ENCODE results near the gene DOC2A. TPM values are rescaled to one million over a fixed set of nuclear protein-coding genes. Genes with fewer than 3 reads are reported as not detected.

DOC2A gene
- polyA plus RNA-seq, 1 donor from 2014 or later, result 7.3 TPM

DNA sequence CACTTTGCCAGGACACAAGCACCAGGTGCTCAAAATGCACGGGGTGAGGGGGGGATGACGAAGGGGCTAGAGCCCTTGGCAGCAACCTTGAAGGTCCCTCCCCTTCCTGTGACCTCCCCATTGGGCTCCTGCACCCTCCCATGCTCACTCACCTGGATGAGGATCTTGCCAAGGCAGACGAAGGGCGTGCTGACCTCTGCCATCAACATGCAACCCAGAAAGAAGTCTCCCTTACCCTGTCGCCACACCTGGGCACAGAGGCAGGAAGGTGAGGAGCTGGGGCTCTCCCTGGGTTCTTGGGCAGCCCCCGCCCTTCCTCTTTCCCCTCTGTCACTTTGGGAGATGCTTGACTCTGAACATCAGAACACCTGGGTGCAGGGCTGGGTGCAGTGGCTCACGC is 14.7 kb upstream of the DOC2A start:
- no peaks in the 10 kb centered on the region for H4K20me1 ChIP-seq (ENCODE audit: insufficient read depth)
- H3K79me2 ChIP-seq (replicated peaks; ENCODE audit: insufficient read depth, low read length), result no peaks in the 10 kb centered on the region
- no peak overlapping the region for H3K9ac ChIP-seq (ENCODE audit: low read length)
- no peaks in the 10 kb centered on the region for H3K9me3 ChIP-seq (ENCODE audit: low read length)
- H2AFZ ChIP-seq (ENCODE audit: low read depth, low read length), result no peak overlapping the region
- H3K36me3 ChIP-seq (ENCODE audit: insufficient read depth, low read length), result no peaks in the 10 kb centered on the region
- no peaks in the 10 kb centered on the region for H3K27me3 ChIP-seq (ENCODE audit: insufficient read depth, low read depth, low read length)
- no peak overlapping the region for H3K4me2 ChIP-seq (ENCODE audit: low read length)
- H3K27ac ChIP-seq (ENCODE audit: low read length), result no peak overlapping the region
- TF ChIP-seq POLR2AphosphoS5 (IDR thresholded peaks at IDR 0.05) (no peak), MXI1 (conservative IDR thresholded peaks at IDR 0.05; ENCODE audit: poor library complexity, severe bottlenecking) (no peak), EZH2 (IDR thresholded peaks at IDR 0.05; ENCODE audit: borderline replicate concordance, insufficient read depth, low read length, poor library complexity, severe bottlenecking) (no peak), EP300 (conservative IDR thresholded peaks at IDR 0.05; ENCODE audit: poor library complexity, severe bottlenecking) (no peak), REST (IDR thresholded peaks at IDR 0.05; ENCODE audit: borderline replicate concordance) (no peak), TAF1 (IDR thresholded peaks at IDR 0.05; ENCODE audit: low read depth) (no peak), RAD21 (conservative IDR thresholded peaks at IDR 0.05) (no peak), SMC3 (conservative IDR thresholded peaks at IDR 0.05; ENCODE audit: poor library complexity) (no peak)
- TF ChIP-seq, protein P1, sequence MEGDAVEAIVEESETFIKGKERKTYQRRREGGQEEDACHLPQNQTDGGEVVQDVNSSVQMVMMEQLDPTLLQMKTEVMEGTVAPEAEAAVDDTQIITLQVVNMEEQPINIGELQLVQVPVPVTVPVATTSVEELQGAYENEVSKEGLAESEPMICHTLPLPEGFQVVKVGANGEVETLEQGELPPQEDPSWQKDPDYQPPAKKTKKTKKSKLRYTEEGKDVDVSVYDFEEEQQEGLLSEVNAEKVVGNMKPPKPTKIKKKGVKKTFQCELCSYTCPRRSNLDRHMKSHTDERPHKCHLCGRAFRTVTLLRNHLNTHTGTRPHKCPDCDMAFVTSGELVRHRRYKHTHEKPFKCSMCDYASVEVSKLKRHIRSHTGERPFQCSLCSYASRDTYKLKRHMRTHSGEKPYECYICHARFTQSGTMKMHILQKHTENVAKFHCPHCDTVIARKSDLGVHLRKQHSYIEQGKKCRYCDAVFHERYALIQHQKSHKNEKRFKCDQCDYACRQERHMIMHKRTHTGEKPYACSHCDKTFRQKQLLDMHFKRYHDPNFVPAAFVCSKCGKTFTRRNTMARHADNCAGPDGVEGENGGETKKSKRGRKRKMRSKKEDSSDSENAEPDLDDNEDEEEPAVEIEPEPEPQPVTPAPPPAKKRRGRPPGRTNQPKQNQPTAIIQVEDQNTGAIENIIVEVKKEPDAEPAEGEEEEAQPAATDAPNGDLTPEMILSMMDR (IDR thresholded peaks at IDR 0.05; ENCODE audit: poor library complexity, severe bottlenecking), result no peak
- H3K9me2 ChIP-seq (ENCODE audit: insufficient read depth, low read length), result no peaks in the 10 kb centered on the region
- no peak overlapping the region for H3K4me3 ChIP-seq (ENCODE audit: low read length)
- no peaks in the 10 kb centered on the region for H3F3A ChIP-seq (ENCODE audit: insufficient read depth, low read length, poor library complexity, severe bottlenecking)

DNA sequence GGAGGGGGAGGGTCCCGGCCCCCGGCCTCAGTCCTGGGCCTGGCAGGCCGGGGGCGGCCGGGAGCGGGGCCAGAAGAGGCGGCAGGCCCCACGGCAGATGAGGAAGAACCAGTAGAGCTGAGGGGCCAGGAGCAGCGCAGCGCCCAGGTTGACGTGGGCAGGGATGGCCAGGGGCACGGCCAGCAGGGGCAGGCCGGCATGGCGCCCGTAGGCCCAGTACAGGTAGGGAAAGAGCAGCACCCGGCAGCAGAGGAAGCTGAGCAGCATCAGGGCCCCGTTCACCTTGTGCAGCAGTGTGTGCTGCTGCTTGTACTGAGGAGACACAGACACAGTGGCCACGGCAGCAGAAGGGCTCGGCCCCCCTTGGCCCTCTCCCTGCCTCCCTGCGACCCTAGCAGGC is 14.3 kb upstream of the DOC2A start:
- no peaks in the 10 kb centered on the region for H3F3A ChIP-seq (ENCODE audit: insufficient read depth, low read length, poor library complexity, severe bottlenecking)
- no peaks in the 10 kb centered on the region for H3K79me2 ChIP-seq (replicated peaks; ENCODE audit: insufficient read depth, low read length)
- H3K4me2 ChIP-seq (ENCODE audit: low read length), result no peak overlapping the region
- no peak overlapping the region for H3K27ac ChIP-seq (ENCODE audit: low read length)
- no peak overlapping the region for H3K9ac ChIP-seq (ENCODE audit: low read length)
- TF ChIP-seq POLR2AphosphoS5 (IDR thresholded peaks at IDR 0.05) (no peak), RAD21 (conservative IDR thresholded peaks at IDR 0.05) (no peak), REST (IDR thresholded peaks at IDR 0.05; ENCODE audit: borderline replicate concordance) (no peak), EZH2 (IDR thresholded peaks at IDR 0.05; ENCODE audit: borderline replicate concordance, insufficient read depth, low read length, poor library complexity, severe bottlenecking) (no peak), EP300 (conservative IDR thresholded peaks at IDR 0.05; ENCODE audit: poor library complexity, severe bottlenecking) (no peak)
- TF ChIP-seq, protein P1 (IDR thresholded peaks at IDR 0.05; ENCODE audit: poor library complexity, severe bottlenecking), result no peak
- no peaks in the 10 kb centered on the region for H3K36me3 ChIP-seq (ENCODE audit: insufficient read depth, low read length)
- H3K27me3 ChIP-seq (ENCODE audit: insufficient read depth, low read depth, low read length), result no peaks in the 10 kb centered on the region
- H2AFZ ChIP-seq (ENCODE audit: low read depth, low read length), result no peak overlapping the region
- H3K9me3 ChIP-seq (ENCODE audit: low read length), result no peaks in the 10 kb centered on the region
- no peak overlapping the region for H3K4me3 ChIP-seq (ENCODE audit: low read length)
- H4K20me1 ChIP-seq (ENCODE audit: insufficient read depth), result no peaks in the 10 kb centered on the region
- H3K9me2 ChIP-seq (ENCODE audit: insufficient read depth, low read length), result no peaks in the 10 kb centered on the region

Data from neural cell (in vitro differentiated cells).